ENCODE measurements around the gene STX12. TPM values are rescaled to one million over a fixed set of nuclear protein-coding genes. Genes with fewer than 3 reads are reported as not detected.
"Not testable (repeated sequence)": the region's sequence is repeated elsewhere in the genome, so short reads cannot be mapped to it uniquely, and the experiment has no call there.

Gene STX12
- total RNA-seq, 6 experiments from 2014 or later: 15.2 to 32.7 (median 19.5) TPM

GRCh38 chr1:27855085-27855484 is 82.1 kb downstream of the STX12 start:
- H3K27ac ChIP-seq: no peak overlapping the region
- DNase-seq: no peak
- intact Hi-C loops (cut with DNase I): loop anchor here in 1 of 2 donors (10.0 kb wide), 1 partner anchor 120 kb away; no protein-coding TSS in a partner anchor
- no peak overlapping the region for H3K4me3 ChIP-seq
- H3K27me3 ChIP-seq: no peaks in the 10 kb centered on the region
- 57% methylated on average over 6 of the region's 6 CpGs for whole genome bisulfite sequencing (ENCODE audit: insufficient coverage, low coverage, low lambda C conversion rate, missing lambda C conversion rate)
- H3K4me1 ChIP-seq: no peaks in the 10 kb centered on the region
- no peaks in the 10 kb centered on the region for H3K9me3 ChIP-seq
- no peak for ATAC-seq
- TF ChIP-seq POLR2A (IDR thresholded peaks at IDR 0.05): no peak
- no peak for TF ChIP-seq CTCF (IDR thresholded peaks at IDR 0.05)
- peaks cover 0 to 13% (median 2%) of the 10 kb centered on the region in 4 donors for H3K36me3 ChIP-seq

GRCh38 chr1:27856561-27857343 is 83.7 kb downstream of the STX12 start:
- ATAC-seq (no peak), DNase-seq (peak in 1 of 3 donors; percentile 32)
- Histone ChIP-seq H3K4me1 (no peaks in the 10 kb centered on the region), H3K9me3 (no peaks in the 10 kb centered on the region), H3K36me3 (no peaks in the 10 kb centered on the region), H3K4me3 (no peak overlapping the region), H3K27ac (no peak overlapping the region), H3K27me3 (no peaks in the 10 kb centered on the region)
- no peak for TF ChIP-seq POLR2A (IDR thresholded peaks at IDR 0.05)
- TF ChIP-seq CTCF (IDR thresholded peaks at IDR 0.05): no peak
- intact Hi-C loops (cut with DNase I): loop anchor here in 1 of 2 donors (10.0 kb wide), 1 partner anchor 118 kb away; no protein-coding TSS in a partner anchor
- WGBS (ENCODE audit: insufficient coverage, low coverage, low lambda C conversion rate, missing lambda C conversion rate): 61% methylated on average over 6 of the region's 12 CpGs

- intact Hi-C loops (cut with DNase I): loop anchor here in 1 of 2 donors (10.0 kb wide), 1 partner anchor 117 kb away; no protein-coding TSS in a partner anchor
- WGBS (ENCODE audit: insufficient coverage, low coverage, low lambda C conversion rate, missing lambda C conversion rate): 53% methylated on average over 4 of the region's 11 CpGs
Measured at GRCh38 chr1:27857552-27857951, 84.5 kb downstream of the STX12 start.

GRCh38 chr1:27858072-27858948 is 85.3 kb downstream of the STX12 start:
- ATAC-seq: peak; percentile 91 to 94 (median 92)
- H3K4me3 ChIP-seq: no peak overlapping the region
- no peaks in the 10 kb centered on the region for H3K4me1 ChIP-seq
- intact Hi-C loops (cut with DNase I): loop anchor here in 1 of 2 donors (10.0 kb wide), 1 partner anchor 116 kb away; no protein-coding TSS in a partner anchor
- TF ChIP-seq POLR2A (IDR thresholded peaks at IDR 0.05) (no peak), CTCF (IDR thresholded peaks at IDR 0.05) (peak; percentile 93 to 99 (median 95))
- no peaks in the 10 kb centered on the region for H3K36me3 ChIP-seq
- DNase-seq: peak; percentile 83 to 89 (median 85)
- no peaks in the 10 kb centered on the region for H3K9me3 ChIP-seq
- no peaks in the 10 kb centered on the region for H3K27me3 ChIP-seq
- no peak overlapping the region for H3K27ac ChIP-seq
- 0% methylated on average over 4 of the region's 10 CpGs for WGBS (ENCODE audit: insufficient coverage, low coverage, low lambda C conversion rate, missing lambda C conversion rate)

More at GRCh38 chr1:27857552-27857951, 84.5 kb downstream of the STX12 start:
- ATAC-seq, H3K9me3 ChIP-seq, H3K4me1 ChIP-seq, DNase-seq, H3K4me3 ChIP-seq, H3K36me3 ChIP-seq, H3K27me3 ChIP-seq, H3K27ac ChIP-seq: not testable (repeated sequence)
